ENCODE measurements around the gene TRAIP. TPM values are rescaled to one million over a fixed set of nuclear protein-coding genes. Genes with fewer than 3 reads are reported as not detected.
"Not testable (repeated sequence)": the region's sequence is repeated elsewhere in the genome, so short reads cannot be mapped to it uniquely, and the experiment has no call there.

TRAIP gene
- total and polyA plus RNA-seq, 4 donors = 0.63 to 3.1 (median 1.8) TPM

DNA sequence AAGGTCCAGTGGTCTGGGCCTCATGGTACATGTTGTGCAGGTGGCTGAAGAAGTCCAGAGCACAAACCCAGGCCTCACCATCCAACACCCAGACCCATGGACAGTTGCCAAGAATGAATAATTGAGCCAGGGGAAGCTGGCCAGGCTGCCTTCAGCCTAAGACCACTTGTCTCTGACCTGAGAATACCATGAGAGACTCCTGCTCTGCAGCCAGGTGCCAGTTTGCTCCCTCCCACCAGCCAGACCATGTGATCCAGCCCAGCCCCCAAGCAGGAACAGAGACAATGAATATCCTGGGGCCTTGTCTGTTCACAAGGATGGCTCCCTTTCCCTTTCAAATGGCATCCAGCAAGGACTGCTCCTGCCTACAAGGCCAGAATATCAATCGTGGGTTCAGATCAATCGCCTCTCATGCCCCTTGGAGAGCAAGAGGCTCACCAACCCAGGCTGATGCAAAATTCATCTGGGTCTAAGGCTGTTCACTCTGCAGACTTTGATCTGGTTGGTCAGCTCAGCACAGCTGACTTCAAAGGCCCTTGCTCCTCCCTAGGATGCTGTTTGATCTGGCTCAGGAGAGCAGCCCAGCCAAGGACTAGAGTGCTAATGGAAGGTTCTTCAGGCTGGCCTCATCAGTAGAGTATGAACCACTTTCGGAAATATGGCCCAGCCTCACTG lies 13.4 kb downstream of the TRAIP start:
- Histone ChIP-seq H3K9me3 (ENCODE audit: control insufficient read depth, low read length) (no peaks in the 10 kb centered on the region), H3K27ac (ENCODE audit: low read depth in 1 of 2, low read length in 2 of 2) (no peak overlapping the region), H3K27me3 (ENCODE audit: control insufficient read depth in 1 of 2, insufficient read depth in 2 of 2, low read length in 1 of 2) (no peaks in the 10 kb centered on the region), H3K4me3 (ENCODE audit: low read length in 2 of 2) (no peak overlapping the region), H3K36me3 (ENCODE audit: control insufficient read depth in 1 of 2, insufficient read depth in 2 of 2, low read length in 1 of 2) (no peaks in the 10 kb centered on the region), H3K4me1 (ENCODE audit: control insufficient read depth in 1 of 2, insufficient read depth in 2 of 2, low read length in 2 of 2) (no peaks in the 10 kb centered on the region)
- 91 to 92% methylated on average over 3 of the region's 3 CpGs for WGBS, 2 donors
- ATAC-seq (ENCODE audit: low FRiP score) (no peak), DNase-seq (no peak)
- intact Hi-C loops (cut with DNase I) = no loop called here

- H3K27me3 ChIP-seq (ENCODE audit: control insufficient read depth in 1 of 2, insufficient read depth in 2 of 2, low read length in 1 of 2) = no peaks in the 10 kb centered on the region
- no peak overlapping the region for H3K4me3 ChIP-seq (ENCODE audit: low read length in 2 of 2)
- no peak for ATAC-seq (ENCODE audit: low FRiP score)
- H3K36me3 ChIP-seq (ENCODE audit: control insufficient read depth in 1 of 2, insufficient read depth in 2 of 2, low read length in 1 of 2) = no peaks in the 10 kb centered on the region
- DNase-seq = no peak
- intact Hi-C loops (cut with DNase I) = no loop called here
- WGBS, 2 donors = 89 to 92% methylated on average over 7 of the region's 7 CpGs
- H3K4me1 ChIP-seq (ENCODE audit: control insufficient read depth in 1 of 2, insufficient read depth in 2 of 2, low read length in 2 of 2) = no peaks in the 10 kb centered on the region
- H3K9me3 ChIP-seq (ENCODE audit: control insufficient read depth, low read length) = no peaks in the 10 kb centered on the region
- H3K27ac ChIP-seq (ENCODE audit: low read depth in 1 of 2, low read length in 2 of 2) = no peak overlapping the region
These were observed 14.6 kb downstream of the TRAIP start for GRCh38 chr3:49841806-49842205.

GRCh38 chr3:49841126-49841696 lies 15.2 kb downstream of the TRAIP start:
- no peaks in the 10 kb centered on the region for H3K4me1 ChIP-seq (ENCODE audit: control insufficient read depth in 1 of 2, insufficient read depth in 2 of 2, low read length in 2 of 2)
- ATAC-seq (ENCODE audit: low FRiP score) (no peak), DNase-seq (no peak)
- H3K27ac ChIP-seq (ENCODE audit: low read depth in 1 of 2, low read length in 2 of 2) = no peak overlapping the region
- no peak overlapping the region for H3K4me3 ChIP-seq (ENCODE audit: low read length in 2 of 2)
- no peaks in the 10 kb centered on the region for H3K27me3 ChIP-seq (ENCODE audit: control insufficient read depth in 1 of 2, insufficient read depth in 2 of 2, low read length in 1 of 2)
- H3K9me3 ChIP-seq (ENCODE audit: control insufficient read depth, low read length) = no peaks in the 10 kb centered on the region
- intact Hi-C loops (cut with DNase I) = no loop called here
- H3K36me3 ChIP-seq (ENCODE audit: control insufficient read depth in 1 of 2, insufficient read depth in 2 of 2, low read length in 1 of 2) = no peaks in the 10 kb centered on the region

- no peak for DNase-seq
- Histone ChIP-seq H3K4me3 (ENCODE audit: low read length in 2 of 2) (no peak overlapping the region), H3K4me1 (ENCODE audit: control insufficient read depth in 1 of 2, insufficient read depth in 2 of 2, low read length in 2 of 2) (no peaks in the 10 kb centered on the region), H3K9me3 (ENCODE audit: control insufficient read depth, low read length) (no peaks in the 10 kb centered on the region), H3K27ac (ENCODE audit: low read depth in 1 of 2, low read length in 2 of 2) (no peak overlapping the region), H3K36me3 (ENCODE audit: control insufficient read depth in 1 of 2, insufficient read depth in 2 of 2, low read length in 1 of 2) (no peaks in the 10 kb centered on the region), H3K27me3 (ENCODE audit: control insufficient read depth in 1 of 2, insufficient read depth in 2 of 2, low read length in 1 of 2) (no peaks in the 10 kb centered on the region)
- no peak for ATAC-seq (ENCODE audit: low FRiP score)
- 50 to 79% methylated on average over 2 of the region's 2 CpGs for WGBS, 2 donors
- intact Hi-C loops (cut with DNase I) = no loop called here
These were observed 16.0 kb downstream of the TRAIP start for GRCh38 chr3:49840388-49840787.

DNA sequence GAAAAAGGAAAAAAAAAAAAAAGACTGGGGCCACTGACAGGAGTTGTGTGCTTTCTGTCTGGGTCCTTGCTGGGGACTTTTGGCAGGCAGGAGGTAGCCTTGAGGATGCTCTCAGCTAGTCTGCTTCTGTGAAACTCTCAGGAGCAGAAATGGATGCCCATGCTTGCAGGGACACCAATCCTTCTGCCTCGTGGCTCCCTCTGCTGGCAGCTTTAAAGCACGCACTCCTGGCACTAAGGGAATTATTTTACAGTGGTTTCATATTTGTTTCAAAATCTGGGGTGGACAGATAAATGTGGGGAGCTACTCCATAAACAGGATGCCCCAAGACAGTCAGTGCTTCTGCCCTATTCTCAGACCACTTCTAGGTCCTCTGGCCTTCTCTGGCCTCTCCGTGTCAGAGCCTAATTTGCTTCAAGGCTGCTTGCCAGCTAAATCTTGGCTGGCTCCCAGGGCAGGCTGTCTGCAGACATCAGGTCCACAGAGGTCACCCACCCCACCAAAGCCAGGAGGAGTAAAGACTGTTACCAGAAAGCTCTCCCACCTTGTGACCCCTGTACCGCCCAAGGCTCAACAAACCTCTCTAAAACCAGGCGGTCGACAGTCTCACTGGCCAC lies 17.1 kb downstream of the TRAIP start:
- no peaks in the 10 kb centered on the region for H3K27me3 ChIP-seq (ENCODE audit: control insufficient read depth in 1 of 2, insufficient read depth in 2 of 2, low read length in 1 of 2)
- peak; percentile 87 to 93 for DNase-seq
- H3K4me1 ChIP-seq (ENCODE audit: control insufficient read depth in 1 of 2, insufficient read depth in 2 of 2, low read length in 2 of 2) = no peaks in the 10 kb centered on the region
- 45 to 49% methylated on average over 6 of the region's 6 CpGs for WGBS, 2 donors
- intact Hi-C loops (cut with DNase I) = loop anchor here (1.0 to 10.0 kb wide), 5 partner anchors 36 to 137 kb away; partner anchors contain the start of gene INKA1 (in 1 of the 2)
- H3K4me3 ChIP-seq (ENCODE audit: low read length in 2 of 2) = no peak overlapping the region
- peak; percentile 86 for ATAC-seq (ENCODE audit: low FRiP score)
- H3K27ac ChIP-seq (ENCODE audit: low read depth in 1 of 2, low read length in 2 of 2) = peak overlapping the region in 1 of 2 donors; percentile 3
- H3K9me3 ChIP-seq (ENCODE audit: control insufficient read depth, low read length) = no peaks in the 10 kb centered on the region
- H3K36me3 ChIP-seq (ENCODE audit: control insufficient read depth in 1 of 2, insufficient read depth in 2 of 2, low read length in 1 of 2) = no peaks in the 10 kb centered on the region

- Histone ChIP-seq H3K27ac (ENCODE audit: low read depth in 1 of 2, low read length in 2 of 2) (no peak overlapping the region), H3K4me1 (ENCODE audit: control insufficient read depth in 1 of 2, insufficient read depth in 2 of 2, low read length in 2 of 2) (no peaks in the 10 kb centered on the region), H3K4me3 (ENCODE audit: low read length in 2 of 2) (no peak overlapping the region), H3K36me3 (ENCODE audit: control insufficient read depth in 1 of 2, insufficient read depth in 2 of 2, low read length in 1 of 2) (no peaks in the 10 kb centered on the region), H3K9me3 (ENCODE audit: control insufficient read depth, low read length) (no peaks in the 10 kb centered on the region), H3K27me3 (ENCODE audit: control insufficient read depth in 1 of 2, insufficient read depth in 2 of 2, low read length in 1 of 2) (no peaks in the 10 kb centered on the region)
- ATAC-seq (ENCODE audit: low FRiP score) (no peak), DNase-seq (no peak)
- 76 to 88% methylated on average over 3 of the region's 3 CpGs for WGBS, 2 donors
- intact Hi-C loops (cut with DNase I) = loop anchor here in 1 of 2 donors (10.0 kb wide), 1 partner anchor 127 kb away; no protein-coding TSS in a partner anchor
These were observed 25.0 kb downstream of the TRAIP start for GRCh38 chr3:49831341-49831740.

GRCh38 chr3:49826016-49826415 lies 30.3 kb downstream of the TRAIP start:
- H3K27ac ChIP-seq (ENCODE audit: low read depth in 1 of 2, low read length in 2 of 2) = no peak overlapping the region
- DNase-seq = no peak
- intact Hi-C loops (cut with DNase I) = no loop called here
- ATAC-seq (ENCODE audit: low FRiP score) = no peak
- no peaks in the 10 kb centered on the region for H3K36me3 ChIP-seq (ENCODE audit: control insufficient read depth in 1 of 2, insufficient read depth in 2 of 2, low read length in 1 of 2)
- H3K27me3 ChIP-seq (ENCODE audit: control insufficient read depth in 1 of 2, insufficient read depth in 2 of 2, low read length in 1 of 2) = no peaks in the 10 kb centered on the region
- H3K9me3 ChIP-seq (ENCODE audit: control insufficient read depth, low read length) = no peaks in the 10 kb centered on the region
- H3K4me3 ChIP-seq (ENCODE audit: low read length in 2 of 2) = no peak overlapping the region
- H3K4me1 ChIP-seq (ENCODE audit: control insufficient read depth in 1 of 2, insufficient read depth in 2 of 2, low read length in 2 of 2) = no peaks in the 10 kb centered on the region
- 75 to 88% methylated on average over 6 of the region's 6 CpGs for WGBS, 2 donors

- H3K36me3 ChIP-seq (ENCODE audit: control insufficient read depth in 1 of 2, insufficient read depth in 2 of 2, low read length in 1 of 2); ATAC-seq (ENCODE audit: low FRiP score); H3K27me3 ChIP-seq (ENCODE audit: control insufficient read depth in 1 of 2, insufficient read depth in 2 of 2, low read length in 1 of 2); H3K9me3 ChIP-seq (ENCODE audit: control insufficient read depth, low read length); intact Hi-C loops (cut with DNase I); H3K4me3 ChIP-seq (ENCODE audit: low read length in 2 of 2); H3K4me1 ChIP-seq (ENCODE audit: control insufficient read depth in 1 of 2, insufficient read depth in 2 of 2, low read length in 2 of 2); DNase-seq; H3K27ac ChIP-seq (ENCODE audit: low read depth in 1 of 2, low read length in 2 of 2): not testable (repeated sequence)
- WGBS, 2 donors = 82 to 94% methylated on average over 3 of the region's 3 CpGs
These were observed 33.2 kb downstream of the TRAIP start for GRCh38 chr3:49823131-49823530.

Measured in aorta (tissue), 5 donors.